NCI-H146 treated with DMSO at 0.1 percent for 48 hours (cell line): ENCODE results near the gene CDK5RAP3.

Source experiments
- DNase-seq: peaks from one replicate; lab custom pipeline; 2025; ENCODE audit not compliant: unreplicated experiment; lab: John Stamatoyannopoulos, UW

CDK5RAP3 gene

GRCh38 chr17:47948706-47949196 lies 22.2 kb upstream of the CDK5RAP3 start:
- no peak for DNase-seq

GRCh38 chr17:47949197-47949759 lies 21.6 kb upstream of the CDK5RAP3 start:
- DNase-seq: peak; percentile 36

GRCh38 chr17:47949946-47950345 lies 21.0 kb upstream of the CDK5RAP3 start:
- no peak for DNase-seq

- no peak for DNase-seq
Observed at GRCh38 chr17:47950448-47950847, 20.5 kb upstream of the CDK5RAP3 start.

GRCh38 chr17:47952171-47953021 lies 18.5 kb upstream of the CDK5RAP3 start:
- no peak for DNase-seq

GRCh38 chr17:47953909-47954308 lies 17.0 kb upstream of the CDK5RAP3 start:
- no peak for DNase-seq

GRCh38 chr17:47955497-47956461 lies 15.1 kb upstream of the CDK5RAP3 start:
- DNase-seq: no peak

GRCh38 chr17:47956791-47957590 lies 13.9 kb upstream of the CDK5RAP3 start:
- DNase-seq: peak; percentile 69

- DNase-seq: peak; percentile 96
Observed at GRCh38 chr17:47957591-47958490, 13.1 kb upstream of the CDK5RAP3 start, which contains the start of gene PRR15L. Gene PRR15L, minus strand, starts transcription at chr17:47957883. Its CDS starts 4,649 bp downstream, at chr17:47953234.

GRCh38 chr17:47959825-47960655 lies 10.9 kb upstream of the CDK5RAP3 start:
- DNase-seq: peak; percentile 94

GRCh38 chr17:47961406-47961805 lies 9.5 kb upstream of the CDK5RAP3 start:
- no peak for DNase-seq

GRCh38 chr17:47962901-47963300 lies 8.0 kb upstream of the CDK5RAP3 start:
- no peak for DNase-seq

- DNase-seq: no peak
Observed at GRCh38 chr17:47964856-47965255, 6.1 kb upstream of the CDK5RAP3 start.

GRCh38 chr17:47966079-47966519 lies 4.8 kb upstream of the CDK5RAP3 start:
- no peak for DNase-seq

GRCh38 chr17:47967607-47968252 lies 3.2 kb upstream of the CDK5RAP3 start:
- DNase-seq: no peak

GRCh38 chr17:47968836-47969235 lies 2.1 kb upstream of the CDK5RAP3 start:
- DNase-seq: no peak

GRCh38 chr17:47969930-47970724 lies 786 bp upstream of the CDK5RAP3 start:
- no peak for DNase-seq
